NAMALWA (cell line): Measurements from ENCODE around the gene ACIN1.

Source experiments
- DNase-seq: peaks from one replicate; pipeline ENCODE4 v3.0.0-alpha.2; 2015; ENCODE audit warnings: low spot score

Gene ACIN1

DNA sequence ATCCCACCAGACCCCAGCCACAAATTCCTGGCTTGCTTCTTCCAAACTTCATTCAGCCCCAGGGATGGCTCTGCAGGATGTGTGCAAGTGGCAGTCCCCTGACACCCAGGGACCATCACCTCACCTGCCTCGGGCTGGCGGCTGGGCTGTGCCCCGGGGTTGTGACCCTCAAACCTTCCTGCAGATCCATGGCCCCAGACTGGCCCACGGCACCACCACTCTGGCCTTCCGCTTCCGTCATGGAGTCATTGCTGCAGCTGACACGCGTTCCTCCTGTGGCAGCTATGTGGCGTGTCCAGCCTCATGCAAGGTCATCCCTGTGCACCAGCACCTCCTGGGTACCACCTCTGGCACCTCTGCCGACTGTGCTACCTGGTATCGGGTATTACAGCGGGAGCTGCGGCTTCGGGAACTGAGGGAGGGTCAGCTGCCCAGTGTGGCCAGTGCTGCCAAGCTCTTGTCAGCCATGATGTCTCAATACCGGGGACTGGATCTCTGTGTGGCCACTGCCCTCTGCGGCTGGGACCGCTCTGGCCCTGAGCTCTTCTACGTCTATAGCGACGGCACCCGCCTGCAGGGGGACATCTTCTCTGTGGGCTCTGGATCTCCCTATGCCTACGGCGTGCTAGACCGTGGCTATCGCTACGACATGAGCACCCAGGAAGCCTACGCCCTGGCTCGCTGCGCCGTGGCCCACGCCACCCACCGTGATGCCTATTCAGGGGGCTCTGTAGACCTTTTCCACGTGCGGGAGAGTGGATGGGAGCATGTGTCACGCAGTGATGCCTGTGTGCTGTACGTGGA is 52.6 kb downstream of the ACIN1 start, which contains the start of gene PSMB11:
TSS of gene PSMB11 (plus strand) at position 51 of the 804 bp plus-strand sequence. CDS start at position 65, 14 bp downstream.
- no peak for DNase-seq

DNA sequence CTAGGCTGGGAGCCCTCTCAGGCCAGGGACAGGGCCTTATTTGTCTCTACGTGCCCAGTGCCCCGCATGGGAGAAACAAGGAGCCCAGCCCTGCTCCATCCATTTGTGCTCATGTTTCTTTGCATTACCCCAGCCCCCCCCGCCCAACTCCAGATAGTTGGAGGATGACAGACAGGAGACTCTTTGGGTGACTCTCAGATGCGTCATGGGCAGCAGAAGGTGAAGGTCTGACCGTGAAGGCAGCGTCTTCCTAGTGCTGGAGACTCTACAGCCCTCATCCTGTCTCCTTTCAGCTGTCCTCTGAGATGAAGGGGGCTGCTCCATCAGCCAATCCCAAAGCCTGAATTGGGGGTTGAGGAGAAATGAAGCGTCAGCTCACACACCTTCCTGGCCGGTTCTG is 53.2 kb downstream of the ACIN1 start:
- DNase-seq = no peak

GRCh38 chr14:23040100-23040499 is 54.8 kb downstream of the ACIN1 start:
- DNase-seq = no peak

DNA sequence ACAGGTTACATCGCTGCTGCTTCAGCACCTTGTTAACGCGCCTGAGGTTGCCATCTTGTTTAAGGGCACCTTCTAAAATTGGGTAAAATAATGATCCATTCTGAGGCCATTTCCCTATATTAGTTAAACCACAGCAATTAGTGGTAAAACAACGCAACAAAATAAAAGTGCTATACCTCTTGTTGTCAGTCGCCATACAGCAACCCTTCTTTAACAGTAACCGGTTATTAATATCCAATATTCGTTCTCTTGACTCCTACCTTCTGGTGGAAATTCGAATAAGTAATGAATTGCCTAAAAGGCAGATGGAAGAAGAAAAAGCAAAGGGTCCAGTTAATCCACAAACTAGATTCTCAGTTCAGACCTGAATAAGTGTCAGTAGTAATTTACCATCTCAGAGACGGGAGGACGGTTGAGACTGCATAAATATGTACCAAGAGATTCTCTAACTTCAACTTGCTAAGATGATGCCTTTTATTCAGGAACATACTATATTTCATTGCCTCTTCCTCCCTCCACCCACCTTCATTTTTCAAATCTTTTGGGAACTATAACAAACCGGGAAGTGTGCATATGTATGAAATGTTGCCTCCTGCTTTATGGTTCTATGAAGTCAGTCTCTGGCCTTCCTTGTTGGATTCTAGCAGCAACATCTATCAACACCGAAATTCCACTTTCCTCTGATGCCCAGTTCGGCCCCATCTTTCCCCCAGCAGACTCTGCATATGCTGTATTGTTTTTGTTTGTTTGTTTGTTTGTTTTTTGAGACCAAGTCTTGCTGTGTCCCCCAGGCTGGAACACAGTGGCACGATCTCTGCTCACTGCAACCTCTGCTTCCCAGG is 59.4 kb downstream of the ACIN1 start:
- DNase-seq = no peak

- peak; percentile 98 for DNase-seq
Measured at GRCh38 chr14:23034498-23035302, 60.2 kb downstream of the ACIN1 start, which contains the start of gene PSMB5. PSMB5 (minus strand) TSS chr14:23034900; CDS start chr14:23034881, 19 bp downstream.

DNA sequence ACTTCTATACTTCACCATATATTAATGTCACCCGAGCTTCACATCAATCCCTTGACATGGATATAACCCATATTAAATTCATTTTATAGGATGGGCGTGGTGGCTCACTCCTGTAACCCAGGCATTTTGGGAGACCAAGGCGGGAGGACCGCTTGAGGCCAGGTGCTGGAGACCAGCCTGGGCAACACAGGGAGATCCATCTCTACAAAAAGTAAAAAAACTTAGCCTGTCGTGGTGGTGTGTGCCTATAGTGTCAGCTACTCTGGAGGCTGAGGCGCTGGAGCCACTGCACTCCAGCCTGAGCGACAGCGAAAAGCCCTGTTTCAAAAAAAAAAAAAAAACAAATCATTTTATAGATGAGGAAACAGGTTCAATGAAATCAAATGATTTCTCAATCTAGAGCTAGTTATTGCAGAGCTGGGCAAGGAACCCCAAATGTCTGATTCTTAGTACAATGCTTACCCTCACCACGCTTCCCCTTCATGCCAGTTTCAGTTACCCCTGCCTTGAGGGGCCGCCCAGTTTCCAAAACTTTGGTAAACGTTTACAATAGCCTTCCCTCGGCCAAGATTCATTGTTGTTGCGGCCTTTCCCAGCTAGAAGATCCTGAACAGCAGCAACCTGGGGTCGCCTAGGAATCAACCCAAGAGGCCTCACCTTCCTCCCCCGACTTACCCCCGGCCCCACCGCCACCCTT is 61.0 kb downstream of the ACIN1 start:
- DNase-seq = peak; percentile 32

DNA sequence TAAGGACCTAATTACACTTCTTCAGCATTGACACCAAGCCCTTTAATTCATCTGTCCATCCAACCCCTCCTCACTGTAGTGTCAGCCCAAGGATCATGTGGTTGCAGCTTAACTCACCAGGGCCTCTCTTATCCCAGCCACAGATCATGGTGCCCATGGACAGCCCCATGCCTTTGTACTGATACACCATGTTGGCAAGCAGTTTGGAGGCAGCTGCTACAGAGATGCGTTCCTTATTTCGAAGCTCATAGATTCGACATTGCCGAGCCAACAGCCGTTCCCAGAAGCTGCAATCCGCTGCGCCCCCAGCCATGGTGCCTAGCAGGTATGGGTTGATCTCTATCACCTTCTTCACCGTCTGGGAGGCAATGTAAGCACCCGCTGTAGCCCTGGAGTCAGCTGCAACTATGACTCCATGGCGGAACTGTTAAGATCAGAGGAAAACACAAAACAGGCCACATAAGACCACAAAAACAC is 61.6 kb downstream of the ACIN1 start:
- DNase-seq = no peak

DNA sequence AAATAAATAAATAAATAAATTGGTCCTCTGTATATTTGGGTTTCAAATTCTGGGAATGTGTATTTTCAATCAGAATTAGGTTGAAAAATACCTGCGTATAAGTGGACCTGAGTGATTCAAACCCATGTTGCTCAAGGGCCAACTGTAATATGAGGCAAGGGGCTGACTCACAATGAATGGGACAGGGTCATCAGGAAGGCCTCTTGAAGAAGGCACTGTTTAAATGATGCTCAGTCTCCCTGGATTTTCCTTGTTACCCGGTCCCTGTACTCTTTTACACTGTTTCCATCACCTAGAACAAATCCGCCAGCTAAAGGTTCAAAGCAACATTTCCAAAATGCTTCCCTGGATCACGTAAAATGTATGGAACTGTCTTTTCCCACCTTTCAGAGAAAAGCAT is 64.0 kb downstream of the ACIN1 start:
- DNase-seq = no peak

DNA sequence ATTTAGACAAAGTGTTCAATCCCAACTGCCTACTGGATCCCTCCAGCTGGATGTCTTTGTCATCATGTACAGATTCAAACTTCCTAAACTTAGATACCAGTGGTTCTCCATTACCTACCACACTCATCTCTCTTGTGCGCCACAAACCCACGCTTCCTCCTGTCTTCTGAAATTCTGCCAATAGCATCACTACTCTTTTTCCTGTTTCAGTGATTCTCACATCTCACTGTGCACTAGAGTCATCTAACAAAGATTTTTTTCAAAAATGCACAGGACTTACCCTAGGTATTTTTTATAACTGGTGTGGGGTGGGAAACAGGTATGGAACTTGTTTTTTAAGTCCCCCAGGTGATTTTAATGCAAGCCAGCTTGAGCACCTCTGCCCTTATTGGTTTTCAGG is 66.1 kb downstream of the ACIN1 start:
- DNase-seq = no peak

GRCh38 chr14:23025151-23025814 is 69.7 kb downstream of the ACIN1 start:
- DNase-seq = no peak

- no peak for DNase-seq
Measured at GRCh38 chr14:23024612-23025075, 70.3 kb downstream of the ACIN1 start.

GRCh38 chr14:23023795-23024152 is 71.2 kb downstream of the ACIN1 start:
- no peak for DNase-seq

DNA sequence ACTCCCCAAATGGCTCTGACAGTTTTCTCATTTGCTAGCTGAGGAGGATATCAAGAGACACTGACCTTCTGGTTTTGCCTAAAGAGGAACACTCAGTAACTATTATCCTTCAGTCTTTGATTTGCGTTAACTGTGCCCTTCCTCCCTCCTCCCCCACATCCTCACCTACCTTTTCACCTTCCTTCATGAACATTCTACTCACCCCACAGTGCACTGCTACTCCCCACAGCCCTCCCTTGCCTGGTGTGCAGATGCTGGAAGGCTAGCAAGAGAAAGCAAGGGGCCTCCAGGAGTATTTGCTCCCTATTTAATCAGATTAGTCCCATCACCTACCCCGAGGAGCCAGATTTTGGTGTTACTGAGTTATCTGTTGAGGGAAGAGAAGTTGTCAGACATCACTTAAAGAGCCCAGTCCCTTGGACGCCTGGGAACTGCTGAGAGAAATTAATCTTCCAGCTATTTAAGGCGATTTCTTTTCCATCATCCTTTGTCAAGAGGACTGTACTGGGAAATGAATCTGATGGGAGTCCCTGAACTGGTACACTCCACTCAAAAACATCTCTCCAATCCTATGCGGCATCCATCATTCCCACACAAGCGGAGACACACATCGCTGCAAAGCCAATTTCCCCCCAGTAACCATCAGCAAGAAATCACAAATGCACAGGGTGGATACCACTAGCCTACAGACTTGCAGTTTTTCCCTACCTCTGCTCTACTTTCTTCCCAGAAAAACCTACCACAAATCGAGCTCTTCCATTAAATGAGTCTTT is 71.7 kb downstream of the ACIN1 start:
- no peak for DNase-seq

DNA sequence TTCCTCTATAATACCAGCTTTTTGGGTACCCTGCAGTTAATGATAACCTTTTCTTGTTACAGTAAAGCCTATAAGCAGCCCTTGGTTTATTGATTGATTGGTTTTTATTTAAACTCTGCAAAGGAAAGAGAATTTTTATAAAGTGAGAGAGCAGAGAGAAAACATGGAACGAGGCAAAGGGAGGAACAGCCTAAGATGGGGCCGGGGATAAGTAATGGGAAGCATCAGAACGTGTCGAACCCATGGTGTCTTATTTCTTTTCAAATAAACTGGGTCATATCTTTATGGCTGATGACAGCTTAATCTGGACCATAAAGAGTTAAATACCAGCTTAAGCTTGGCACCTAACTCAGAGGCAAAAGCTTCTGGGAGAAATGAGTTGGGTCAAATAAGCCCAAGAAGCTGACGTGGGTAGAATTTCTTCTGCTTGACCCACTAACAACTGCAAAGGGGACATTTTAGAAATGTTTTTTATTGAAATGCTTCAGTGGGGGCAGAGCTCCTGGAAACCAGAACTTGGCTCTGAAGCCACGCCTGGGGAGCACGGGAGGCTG is 73.0 kb downstream of the ACIN1 start:
- DNase-seq = no peak

GRCh38 chr14:23021434-23021833 is 73.5 kb downstream of the ACIN1 start:
- DNase-seq = no peak

DNA sequence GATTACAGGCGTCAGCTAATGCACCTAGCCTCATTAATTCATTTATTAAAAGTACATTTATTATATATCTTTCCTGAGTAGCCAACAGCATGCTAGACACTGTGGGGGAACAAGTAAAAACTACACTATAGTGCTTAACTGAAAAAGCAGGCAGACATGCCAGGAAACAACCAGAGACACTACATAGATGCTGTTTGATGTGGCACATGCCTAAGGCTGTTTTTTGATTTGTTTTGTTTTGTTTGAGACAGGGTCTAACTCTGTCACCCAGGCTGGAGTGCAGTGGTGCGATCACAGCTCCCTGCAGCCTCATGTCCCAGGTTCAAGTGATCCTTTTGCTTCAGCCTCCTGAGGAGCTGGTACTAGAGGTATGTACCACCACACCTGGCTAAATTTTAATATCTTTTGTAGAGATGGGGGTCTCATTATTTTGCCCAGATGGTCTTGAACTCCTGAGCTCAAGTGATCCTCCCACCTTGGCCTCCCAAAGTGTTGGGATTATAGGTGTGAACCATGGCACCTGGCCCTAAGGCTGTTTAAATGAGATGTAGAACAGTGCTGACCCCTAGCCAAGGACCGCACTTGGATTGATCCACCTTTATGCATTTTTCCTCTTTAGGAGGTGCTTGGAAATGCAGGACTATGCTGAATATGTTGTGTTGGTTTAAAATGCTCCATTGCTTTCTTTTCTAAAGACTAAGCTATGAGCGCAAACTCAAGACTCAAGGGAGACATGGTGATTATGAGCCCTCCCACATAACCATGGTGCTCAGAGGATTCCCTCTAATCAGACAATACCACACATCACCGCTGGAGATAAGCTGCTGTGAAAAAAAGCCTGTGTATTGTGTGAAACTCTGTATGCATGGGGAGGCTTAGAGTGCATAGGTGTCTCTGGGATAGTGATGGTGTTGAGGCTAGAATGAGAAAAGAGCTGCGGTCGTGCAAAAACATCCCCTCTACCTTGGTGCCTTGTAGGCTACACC is 74.5 kb downstream of the ACIN1 start:
- no peak for DNase-seq

GRCh38 chr14:23018107-23018506 is 76.8 kb downstream of the ACIN1 start:
- DNase-seq = no peak

DNA sequence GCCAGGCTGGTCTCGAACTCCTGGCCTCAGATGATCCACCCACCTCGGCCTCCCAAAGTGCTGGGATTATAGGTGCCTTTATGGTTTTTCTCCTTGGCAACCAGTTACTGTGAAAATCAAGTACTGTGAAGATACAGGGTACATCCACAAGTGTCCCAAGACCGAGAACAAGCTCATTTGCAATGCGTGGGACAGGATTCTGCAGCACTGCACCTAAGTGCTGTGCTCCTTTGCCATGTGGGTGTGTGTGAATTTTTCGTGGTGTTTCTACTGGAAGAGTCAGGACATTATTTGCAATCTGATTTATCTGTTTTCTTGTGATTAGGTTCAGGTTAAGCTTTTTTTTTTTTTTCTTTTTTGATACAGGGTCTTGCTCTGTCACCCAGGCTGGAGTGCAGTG is 77.8 kb downstream of the ACIN1 start:
- DNase-seq = no peak
